GF-D8 (cell line): ENCODE data around the gene TRIM10.

Experiments
- DNase-seq: peaks from one replicate; lab custom pipeline; 2025; lab: John Stamatoyannopoulos, UW

Gene TRIM10, protein sequence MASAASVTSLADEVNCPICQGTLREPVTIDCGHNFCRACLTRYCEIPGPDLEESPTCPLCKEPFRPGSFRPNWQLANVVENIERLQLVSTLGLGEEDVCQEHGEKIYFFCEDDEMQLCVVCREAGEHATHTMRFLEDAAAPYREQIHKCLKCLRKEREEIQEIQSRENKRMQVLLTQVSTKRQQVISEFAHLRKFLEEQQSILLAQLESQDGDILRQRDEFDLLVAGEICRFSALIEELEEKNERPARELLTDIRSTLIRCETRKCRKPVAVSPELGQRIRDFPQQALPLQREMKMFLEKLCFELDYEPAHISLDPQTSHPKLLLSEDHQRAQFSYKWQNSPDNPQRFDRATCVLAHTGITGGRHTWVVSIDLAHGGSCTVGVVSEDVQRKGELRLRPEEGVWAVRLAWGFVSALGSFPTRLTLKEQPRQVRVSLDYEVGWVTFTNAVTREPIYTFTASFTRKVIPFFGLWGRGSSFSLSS

DNA sequence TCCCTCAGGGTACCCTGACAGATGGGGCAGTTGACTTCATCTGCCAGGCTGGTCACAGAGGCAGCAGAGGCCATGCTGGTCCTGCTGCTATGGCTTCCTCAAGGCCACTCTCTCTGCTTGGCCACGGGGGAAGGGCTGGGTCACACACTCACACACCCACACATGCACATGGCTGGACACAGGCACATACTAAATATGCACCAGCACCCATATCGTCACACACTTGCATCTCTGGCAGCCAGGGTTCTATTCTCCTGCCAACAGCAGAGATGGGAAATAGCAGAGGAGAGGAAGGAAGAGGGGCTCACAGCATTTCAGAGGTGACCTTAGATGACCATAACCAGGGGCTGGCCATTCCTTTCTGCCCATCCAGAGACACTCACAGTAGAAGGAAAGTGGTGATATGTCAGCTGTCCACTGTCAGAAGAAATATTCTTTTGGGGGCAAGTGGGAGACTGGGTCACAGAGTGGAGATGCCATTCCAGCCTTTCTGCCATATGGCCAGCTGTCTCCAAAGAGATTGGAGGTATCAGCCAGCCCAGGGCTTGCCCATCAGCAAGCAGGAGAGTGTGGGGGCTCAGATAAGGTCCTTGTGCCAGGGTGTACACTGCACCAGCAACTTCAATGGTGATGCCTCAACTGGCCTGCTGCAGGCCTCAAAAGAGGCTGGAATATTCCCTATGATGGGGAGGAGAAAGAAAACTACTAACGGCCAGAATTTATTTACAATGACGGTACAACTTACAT, at the start of gene TRIM10:
Gene TRIM10 (minus strand): TSS at position 427 of the 747 bp plus-strand sequence. CDS start 353 bp downstream, at position 74.
- DNase-seq = no peak

DNA sequence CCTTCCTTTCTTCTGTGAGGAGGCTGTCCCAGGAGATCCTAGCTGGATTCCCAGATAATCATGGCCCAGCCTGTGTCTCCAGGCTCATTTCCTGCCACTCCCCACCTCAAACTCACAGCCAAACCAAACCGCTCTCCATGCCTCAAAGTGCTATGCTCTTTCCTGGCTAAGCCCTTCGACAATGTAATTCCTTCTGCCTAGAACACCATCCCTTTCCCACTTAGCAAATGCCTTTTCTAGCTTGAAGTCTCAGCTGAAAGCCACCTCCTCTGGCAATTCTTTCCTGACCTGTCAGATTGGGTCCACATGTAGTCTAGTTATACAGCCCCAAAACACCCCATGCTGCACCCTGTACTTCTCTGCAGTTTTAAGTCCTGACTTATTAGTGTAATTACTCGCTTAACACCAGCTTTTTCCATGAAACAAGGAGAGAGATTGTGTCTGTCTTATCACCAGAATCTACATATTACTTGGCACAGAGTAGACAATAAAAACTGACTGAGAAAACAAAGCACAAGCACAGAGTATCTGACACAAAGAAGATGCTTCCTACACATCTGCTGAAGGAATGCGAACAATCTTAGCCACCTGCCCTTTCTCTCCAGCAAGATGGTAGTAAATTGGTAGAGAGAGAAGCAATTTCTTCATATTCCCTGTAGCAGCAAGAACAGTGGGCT, 46.7 kb upstream of the TRIM10 start:
- no peak for DNase-seq

DNA sequence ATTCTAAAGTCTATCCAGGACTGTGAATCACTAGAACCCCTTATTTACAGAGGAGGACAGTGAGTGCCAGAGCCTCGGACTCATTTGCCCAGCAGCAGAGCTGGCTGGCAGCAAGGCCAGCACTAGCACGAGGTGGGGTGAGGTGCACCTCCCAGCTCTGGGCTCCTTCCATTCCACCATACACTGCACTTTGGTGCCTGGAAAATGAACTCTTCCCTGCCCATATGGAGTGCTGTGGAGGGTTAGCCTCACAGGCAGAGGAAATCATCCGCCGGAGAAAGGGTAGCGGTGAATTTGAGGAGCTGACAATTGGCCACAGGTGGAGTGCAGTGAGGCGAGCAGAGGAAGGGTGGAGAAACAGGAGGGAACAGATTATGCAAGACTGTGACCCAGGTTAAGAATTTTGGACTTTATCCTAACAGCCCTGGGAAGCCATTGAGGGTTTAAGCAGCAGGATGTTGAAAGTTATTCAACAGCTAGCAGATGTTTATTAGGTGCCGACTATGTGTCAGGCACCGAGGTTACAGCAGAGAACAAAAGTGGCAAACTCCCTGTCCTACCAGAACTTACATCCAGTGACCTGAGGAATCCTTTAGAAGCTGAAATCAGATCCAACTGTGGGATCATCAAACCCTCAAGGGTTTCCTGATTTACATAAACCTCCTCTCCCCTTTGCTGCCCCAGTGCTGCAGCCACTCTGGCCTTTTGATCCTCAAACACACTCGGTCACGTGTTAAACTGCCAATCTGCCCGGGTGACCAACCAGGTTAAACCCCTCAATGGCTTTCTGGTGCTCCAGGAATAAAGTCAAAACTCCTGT, 46.0 kb upstream of the TRIM10 start:
- peak; percentile 29 for DNase-seq

DNA sequence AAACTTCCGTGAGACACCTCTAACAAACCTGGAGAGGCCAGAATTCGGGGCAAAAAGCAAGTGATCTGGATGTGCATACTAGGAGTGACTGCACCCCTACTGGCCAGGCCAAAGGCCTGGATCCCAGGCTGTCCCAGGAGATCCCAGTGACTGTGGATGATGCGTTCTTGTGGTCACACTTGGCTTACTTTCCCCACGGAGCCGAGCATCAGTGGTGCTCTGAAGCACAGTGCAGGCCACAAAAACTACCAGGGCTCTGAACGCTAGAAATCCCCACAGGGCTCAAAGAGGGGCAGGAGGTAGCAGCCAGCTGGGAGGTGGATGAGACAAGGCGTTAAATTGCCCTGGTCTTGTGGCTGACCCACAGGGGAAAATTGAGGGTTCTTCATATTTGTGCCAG, 45.1 kb upstream of the TRIM10 start:
- no peak for DNase-seq

DNA sequence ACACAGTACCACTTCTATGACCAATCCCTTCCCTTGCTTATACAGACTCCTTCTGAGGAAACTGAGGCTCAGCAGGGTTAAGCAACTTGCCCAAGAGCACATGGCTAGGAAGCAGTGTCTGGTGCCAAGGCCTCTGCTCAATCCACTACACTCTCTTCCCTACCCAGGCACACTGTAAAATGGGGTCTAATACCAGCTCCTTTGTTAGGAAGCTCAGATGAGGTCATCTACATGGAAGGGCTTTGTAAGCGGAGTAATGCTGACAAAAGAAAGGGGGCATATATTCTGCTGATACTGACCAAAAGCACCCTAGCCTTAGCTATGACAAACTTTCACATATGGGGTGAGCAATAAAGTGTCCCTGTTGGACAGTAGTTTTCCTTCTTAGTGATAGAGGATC, 43.1 kb upstream of the TRIM10 start:
- no peak for DNase-seq

DNA sequence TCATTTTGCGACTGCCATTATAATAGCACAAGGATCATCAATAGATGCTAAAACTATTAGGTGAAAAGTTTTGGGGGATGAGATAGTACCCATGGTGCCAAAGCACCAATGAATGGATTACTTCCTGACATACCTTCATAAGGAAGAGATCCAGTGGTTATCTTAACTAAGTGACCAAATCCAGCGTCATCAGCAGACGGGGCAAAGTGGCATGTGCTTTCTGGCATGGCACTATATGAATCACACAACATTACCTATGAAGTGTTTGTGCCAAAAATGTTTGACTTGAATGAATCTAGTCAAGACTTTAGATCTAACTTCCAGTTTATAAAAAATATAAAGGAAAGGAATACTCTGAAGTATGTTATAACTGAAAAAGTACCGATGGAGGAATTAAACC, 41.4 kb upstream of the TRIM10 start:
- no peak for DNase-seq

DNA sequence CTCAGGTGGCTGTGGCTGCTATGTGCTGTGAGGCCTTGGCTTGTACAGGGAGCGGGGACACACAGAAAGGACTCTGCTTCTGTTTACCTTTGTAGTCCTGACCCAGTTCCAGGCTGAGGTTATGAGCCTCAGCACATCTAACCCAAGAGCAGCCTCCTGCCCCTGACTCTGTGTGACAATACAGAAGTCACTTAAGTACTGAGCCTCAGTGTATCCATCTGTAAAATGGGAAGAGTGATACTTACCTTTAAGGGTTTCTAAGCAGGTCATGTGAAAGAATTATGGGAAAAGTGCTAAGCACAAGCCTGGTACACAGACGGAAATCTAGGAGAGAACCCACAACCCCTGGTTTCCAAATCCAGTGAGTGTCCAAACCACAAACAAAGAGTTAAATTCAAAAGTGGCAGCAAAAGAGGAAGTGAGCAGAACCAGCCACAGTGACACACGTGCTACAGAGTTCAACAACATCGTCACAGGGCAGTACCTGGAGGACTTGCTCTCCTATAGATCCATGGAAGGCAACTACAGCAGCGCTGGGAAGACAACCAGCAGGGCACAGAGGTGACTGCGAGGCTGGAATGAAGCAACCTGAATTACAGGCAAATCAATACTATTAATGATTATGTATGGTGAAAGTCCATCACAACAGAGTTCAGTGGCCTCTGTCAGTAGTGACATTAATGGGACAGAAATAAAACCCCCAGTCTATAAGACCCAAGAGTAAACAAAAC, 39.7 kb upstream of the TRIM10 start:
- peak; percentile 75 for DNase-seq

DNA sequence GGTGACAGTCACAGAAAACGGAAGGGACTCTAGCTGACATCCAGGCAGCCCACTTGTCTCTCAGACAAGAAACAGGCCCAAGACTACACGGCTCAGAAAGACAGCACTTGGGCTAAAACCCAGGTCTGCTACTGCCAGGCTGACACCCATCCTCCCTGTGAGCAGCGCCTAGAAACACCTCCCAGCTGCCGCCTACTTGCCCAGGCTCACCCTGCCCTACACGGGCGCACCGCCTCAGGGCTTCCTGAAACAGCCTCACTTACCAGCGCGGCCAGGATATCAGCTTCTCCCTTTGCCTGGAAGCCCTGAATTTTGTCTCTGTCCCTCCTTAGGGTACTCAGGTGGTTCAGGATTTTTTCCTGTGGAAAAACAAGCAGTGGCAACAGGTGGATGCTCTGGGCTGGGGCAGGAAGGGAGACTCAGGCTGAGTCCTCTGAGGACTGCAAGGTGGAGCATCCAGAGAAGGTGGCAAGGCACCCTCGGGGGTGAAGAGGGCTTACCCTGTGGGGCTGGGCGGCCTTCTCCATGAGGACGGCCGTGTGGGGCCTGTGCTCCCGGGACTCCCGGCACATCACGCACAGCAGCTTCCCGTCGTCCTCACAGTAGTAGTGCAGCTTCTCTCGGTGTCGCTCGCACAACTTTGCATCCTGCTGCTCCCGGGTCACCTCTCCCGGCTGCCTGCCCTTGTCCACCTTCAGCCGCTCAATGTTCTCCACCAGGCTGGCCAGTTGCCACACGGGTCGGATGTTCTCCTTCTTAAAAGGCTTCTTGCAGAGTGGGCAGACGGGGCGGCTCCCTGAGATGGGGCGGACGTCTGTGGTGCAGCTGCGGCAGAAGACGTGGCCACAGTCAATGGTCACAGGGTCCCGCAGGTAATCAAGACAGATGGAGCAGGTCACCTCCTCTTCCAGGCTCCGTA, 37.4 kb upstream of the TRIM10 start:
- DNase-seq = no peak

DNA sequence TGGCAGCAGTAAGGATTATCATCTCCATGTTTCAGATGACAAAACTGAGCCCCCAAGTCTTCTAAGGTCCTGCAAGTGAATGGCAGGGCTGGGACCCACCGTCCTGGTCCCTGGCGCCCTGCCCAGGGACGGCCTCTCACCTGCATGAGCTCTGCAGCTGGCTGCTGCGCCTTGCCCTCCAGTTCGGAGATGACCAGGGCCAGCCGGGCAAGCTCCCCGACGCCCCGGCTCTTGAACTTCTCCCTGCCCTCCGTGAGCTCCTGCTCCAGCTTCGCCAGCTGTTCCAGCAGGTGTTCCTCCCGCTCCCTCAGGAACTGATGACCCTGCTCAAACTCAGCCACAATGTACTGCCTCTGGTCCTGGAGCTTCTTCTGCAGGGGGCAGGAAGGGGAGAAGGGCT, 35.4 kb upstream of the TRIM10 start:
- no peak for DNase-seq

DNA sequence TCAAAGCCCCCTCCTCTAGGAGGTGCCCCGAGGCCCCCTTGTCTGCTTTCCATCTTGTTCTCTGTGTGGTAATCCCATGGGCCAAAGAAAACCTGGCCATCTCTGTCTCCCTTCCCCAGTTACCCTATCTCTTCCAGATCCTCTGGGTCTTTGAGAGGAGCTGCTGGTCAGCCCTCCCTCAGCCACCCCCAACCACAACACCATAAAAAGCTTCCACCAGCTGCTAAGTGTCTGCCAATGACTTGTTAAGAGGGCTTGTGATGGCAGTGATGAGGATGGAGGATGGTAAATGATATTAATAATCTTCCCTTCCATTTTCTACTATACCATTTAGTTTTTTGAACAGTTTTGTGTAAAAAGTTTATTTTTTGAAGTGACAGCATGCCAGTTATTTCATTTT, 34.9 kb upstream of the TRIM10 start:
- no peak for DNase-seq

DNA sequence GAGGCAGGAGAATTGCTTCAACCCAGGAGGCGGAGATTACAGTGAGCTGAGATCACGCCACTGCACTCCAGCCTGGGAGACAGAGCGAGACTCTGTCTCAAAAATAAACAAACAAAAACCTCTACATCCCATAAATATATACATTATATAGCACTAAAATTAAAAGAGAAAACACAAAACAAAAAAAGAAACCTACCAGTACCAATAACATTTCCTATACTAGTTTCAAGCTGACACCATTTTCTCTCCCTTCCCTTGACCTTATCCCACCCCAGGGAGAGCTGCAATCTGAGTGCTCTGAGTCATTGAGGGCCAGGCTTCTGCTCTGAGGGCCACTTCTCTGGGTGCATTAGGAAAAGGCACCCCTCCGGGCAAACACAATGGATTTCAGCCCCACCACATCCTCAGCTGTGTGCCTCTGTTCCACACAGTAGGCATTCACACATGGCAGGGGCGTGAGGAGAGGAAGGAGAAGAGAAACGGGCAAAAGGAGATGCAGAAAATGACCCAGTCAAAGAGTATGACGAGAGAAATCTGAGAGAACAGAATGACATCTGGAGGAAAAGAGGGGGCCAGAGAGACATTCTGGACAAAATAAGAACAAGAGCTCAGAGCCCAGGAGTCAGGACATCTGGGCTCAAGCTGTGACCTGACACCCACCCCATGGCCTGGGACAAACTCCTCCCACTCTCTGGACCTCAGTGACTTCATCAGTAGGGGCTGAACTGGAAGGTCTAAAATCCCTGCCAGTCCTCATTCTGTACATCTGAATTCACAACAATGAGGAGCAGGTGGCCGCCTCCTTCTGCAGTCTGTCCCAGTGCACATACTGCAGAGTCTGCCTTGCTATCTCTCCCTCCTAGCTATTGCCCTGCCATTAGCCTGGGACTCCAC, 34.0 kb upstream of the TRIM10 start:
- DNase-seq = no peak

DNA sequence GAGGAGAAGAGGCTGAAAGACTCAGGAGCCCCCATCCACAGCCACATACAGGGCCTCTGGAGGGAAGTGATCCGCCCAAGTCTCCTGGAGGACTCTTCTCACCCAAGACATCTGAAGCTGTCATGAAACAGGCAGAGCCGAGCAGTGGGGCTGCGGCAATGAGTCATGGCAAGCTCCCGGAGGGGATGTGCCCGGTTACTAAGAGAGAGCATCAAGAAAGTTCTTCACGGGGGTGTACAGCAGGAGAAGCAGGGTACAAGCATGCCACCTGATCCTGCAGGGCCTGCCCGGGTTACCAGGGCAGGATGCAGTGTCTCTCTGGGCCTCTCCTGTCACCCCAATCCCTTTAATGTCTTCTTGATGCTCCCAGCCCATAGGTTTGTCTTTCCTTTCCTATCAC, 31.1 kb upstream of the TRIM10 start:
- DNase-seq = no peak

DNA sequence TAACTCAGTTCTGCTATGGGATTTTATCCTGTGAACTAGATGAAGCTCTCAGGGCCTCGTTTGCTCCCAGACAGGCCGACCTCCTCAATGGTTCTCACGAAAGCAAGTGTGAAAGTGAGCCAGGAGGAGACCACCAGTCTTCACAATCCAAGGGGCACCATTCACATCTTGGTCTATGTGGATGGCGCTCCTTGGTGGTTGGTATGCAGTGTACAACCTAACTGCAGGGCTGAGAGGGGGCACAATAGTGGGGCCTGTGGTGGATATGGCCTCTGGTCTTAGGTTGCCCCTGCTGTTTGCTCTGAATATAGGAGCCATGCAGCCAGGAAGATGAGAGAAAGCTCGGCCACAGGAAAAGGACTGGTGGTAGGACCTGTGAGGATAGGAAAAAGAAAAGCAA, 27.5 kb upstream of the TRIM10 start:
- no peak for DNase-seq

DNA sequence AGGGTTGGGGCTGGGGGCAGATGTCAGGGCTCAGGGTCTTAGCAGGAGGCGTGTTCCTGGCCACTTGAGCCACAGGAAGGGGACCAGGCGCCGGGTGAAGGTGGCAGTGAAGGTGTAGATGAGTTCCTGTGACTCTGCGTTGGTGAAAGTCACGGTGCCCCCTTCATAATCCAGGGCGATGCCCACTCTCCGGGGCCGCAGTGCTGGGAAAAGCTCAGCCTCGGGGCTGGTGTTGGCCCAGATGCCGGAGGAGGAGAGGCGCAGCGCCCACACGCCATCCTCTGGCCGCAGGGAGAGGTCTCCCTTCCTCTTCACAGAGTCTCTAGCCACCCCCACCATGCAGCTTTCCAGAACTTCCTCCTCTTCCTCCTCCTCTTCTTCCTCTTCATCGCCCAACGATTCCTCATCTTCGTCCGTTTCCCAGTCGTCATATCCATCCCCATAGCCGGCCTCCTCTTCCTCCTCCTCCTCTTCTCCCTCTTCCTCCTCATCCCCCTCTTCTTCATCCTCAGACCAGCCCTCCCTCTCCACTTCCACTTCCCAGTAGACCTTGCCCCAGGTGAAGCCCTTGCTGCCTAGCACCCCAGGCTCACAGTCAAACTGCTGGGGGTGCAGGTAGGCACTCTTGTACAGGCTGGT, 25.0 kb upstream of the TRIM10 start:
- DNase-seq = no peak

DNA sequence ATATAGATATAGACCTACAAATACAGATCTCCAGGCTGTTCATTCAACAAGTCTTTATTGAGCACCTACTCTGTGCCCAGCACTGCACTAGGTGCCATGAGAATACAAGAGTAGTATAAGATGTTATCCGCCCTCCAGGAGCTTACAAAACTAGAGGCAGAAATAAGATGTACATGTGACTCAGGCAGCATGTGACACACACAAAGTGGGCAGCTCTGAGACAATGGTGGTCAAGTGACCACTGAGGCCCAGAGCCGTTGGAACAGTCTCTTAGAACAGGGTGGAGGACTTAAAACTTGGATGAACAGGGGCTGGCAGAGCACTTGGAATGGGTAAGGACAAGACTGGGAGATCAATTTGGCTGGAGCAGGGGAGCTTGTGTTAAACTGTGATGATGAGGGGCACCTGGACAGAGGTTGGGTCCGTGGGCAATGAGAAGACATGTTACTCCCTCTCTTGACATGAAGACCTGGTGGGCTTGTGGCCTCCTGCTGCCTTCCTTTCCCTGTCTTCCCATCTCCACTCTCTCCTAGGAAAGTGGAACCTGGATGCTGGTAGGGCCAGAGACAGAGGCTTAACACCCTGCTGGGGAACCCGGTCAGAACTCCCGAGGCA, 23.5 kb upstream of the TRIM10 start:
- DNase-seq = no peak

DNA sequence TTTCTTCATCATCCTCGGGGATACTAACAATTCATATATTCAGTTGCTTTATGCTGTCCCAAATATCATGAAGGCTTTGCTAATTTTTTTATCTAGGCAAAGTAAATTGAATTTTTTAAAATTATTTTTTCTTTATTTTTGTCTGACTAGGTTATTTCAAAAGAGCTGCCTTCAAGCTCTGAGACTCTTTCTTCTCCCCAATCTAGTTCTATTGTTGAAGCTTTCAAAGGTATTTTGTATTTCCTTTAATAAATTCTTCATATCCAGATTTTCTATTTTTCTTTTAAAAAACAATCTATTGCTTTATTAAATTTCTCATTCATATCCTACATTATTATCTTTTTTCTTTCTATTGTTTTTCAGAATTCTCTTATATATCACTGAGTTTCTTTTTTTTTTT, 19.1 kb upstream of the TRIM10 start:
- DNase-seq = no peak

DNA sequence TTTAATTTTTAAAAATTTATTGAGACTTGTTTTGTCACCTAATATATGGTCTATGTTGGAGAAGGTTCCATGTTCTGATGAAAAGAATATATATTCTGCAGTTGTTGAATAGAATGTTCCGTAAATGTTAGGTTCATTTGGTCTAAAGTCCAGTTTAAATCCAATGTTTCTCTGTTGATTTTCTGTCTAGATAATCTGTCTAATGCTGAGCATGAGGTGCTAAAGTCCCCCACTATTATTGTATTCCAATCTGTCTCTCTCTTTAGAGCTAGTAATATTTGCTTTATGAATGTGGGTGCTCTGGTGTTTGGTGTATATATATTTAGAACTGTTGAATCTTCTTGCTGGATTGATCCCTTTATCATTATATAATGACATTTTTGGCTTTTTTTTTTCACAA, 17.8 kb upstream of the TRIM10 start:
- DNase-seq = no peak

DNA sequence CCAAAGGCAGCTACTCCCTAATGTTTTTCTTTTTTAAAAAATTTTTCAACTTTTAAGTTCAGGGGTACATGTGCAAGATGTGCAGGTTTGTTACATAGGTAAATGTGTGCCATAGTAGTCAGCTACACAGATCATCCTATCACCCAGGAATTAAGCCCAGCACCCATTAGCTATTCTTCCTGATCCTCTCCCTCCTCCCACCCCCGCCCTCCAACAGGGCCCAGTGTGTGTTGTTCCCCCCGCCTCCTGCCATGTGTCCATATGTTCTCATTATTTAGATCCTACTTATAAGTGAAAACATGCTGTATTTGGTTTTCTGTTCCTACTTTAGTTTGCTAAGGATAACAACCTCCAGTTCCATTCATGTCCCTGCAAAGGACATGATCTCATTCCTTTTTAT, 14.8 kb upstream of the TRIM10 start:
- DNase-seq = no peak
